GM23338 (cell line): ENCODE measurements around the gene SETBP1. TPM values are rescaled to one million over a fixed set of nuclear protein-coding genes. Genes with fewer than 3 reads are reported as not detected.
A peak's percentile ranks its signal among the peaks of the same experiment; 100 is the strongest.

ENCODE experiments used
- ATAC-seq: fragments of 200-7000 bp; cut with Tn5 transposase; 3 replicates; pipeline ENCODE4 v1.9.1; 2020
- DNase-seq: peaks from one replicate; pipeline ENCODE4 v3.0.0-alpha.2; 2015; ENCODE audit warnings: low spot score
- H2AFZ ChIP-seq: fragments of 200-600 bp; sonication (generic); 2 replicates; pipeline ENCODE4 v1.8.0; 2016; ENCODE audit warnings: antibody characterized with exemption, mild to moderate bottlenecking, moderate library complexity
- H3F3A ChIP-seq: fragments of 200-600 bp; sonication (generic); replicated peaks from 2 replicates; pipeline ENCODE4 v1.8.0; 2017; ENCODE audit warnings: antibody characterized with exemption, mixed run types, low read depth
- H3K27ac ChIP-seq: fragments of 200-600 bp; sonication (generic); 2 replicates; pipeline ENCODE4 v1.6.1; 2016; ENCODE audit warnings: low read depth
- H3K27me3 ChIP-seq: fragments of 200-600 bp; sonication (generic); 2 replicates; pipeline ENCODE4 v1.8.0; 2016; ENCODE audit warnings: mild to moderate bottlenecking, mixed run types, moderate library complexity; ENCODE audit not compliant: insufficient read depth
- H3K36me3 ChIP-seq: fragments of 200-600 bp; sonication (generic); 2 replicates; pipeline ENCODE4 v1.8.0; 2016; ENCODE audit warnings: mild to moderate bottlenecking; ENCODE audit not compliant: insufficient read depth
- H3K4me1 ChIP-seq: fragments of 200-600 bp; sonication (generic); 2 replicates; pipeline ENCODE4 v1.8.0; 2016; ENCODE audit warnings: mild to moderate bottlenecking, moderate library complexity; ENCODE audit not compliant: insufficient read depth
- H3K4me2 ChIP-seq: fragments of 200-600 bp; sonication (generic); 2 replicates; pipeline ENCODE4 v1.7.1; 2017; ENCODE audit warnings: mixed run types
- H3K4me3 ChIP-seq: fragments of 200-600 bp; sonication (generic); 2 replicates; pipeline ENCODE4 v1.6.1; 2016; ENCODE audit warnings: mixed run types
- H3K79me2 ChIP-seq: fragments of 200-600 bp; sonication (generic); replicated peaks from 2 replicates; pipeline ENCODE4 v1.8.0; 2017; ENCODE audit warnings: mild to moderate bottlenecking; ENCODE audit not compliant: insufficient read depth
- H3K9me2 ChIP-seq: fragments of 200-600 bp; sonication (generic); 2 replicates; pipeline ENCODE4 v1.8.0; 2017; ENCODE audit not compliant: insufficient read depth
- H4K20me1 ChIP-seq: fragments of 200-600 bp; sonication (generic); replicated peaks from 2 replicates; pipeline ENCODE4 v1.8.0; 2017; ENCODE audit warnings: mild to moderate bottlenecking; ENCODE audit not compliant: insufficient read depth
- H3K27ac Mint-ChIP-seq: 2 replicates; pipeline ENCODE4 v1.8.0; 2020; ENCODE audit warnings: inconsistent platforms, mild to moderate bottlenecking, moderate library complexity, mixed read lengths
- H3K27me3 Mint-ChIP-seq: 3 replicates; pipeline ENCODE4 v1.8.0; 2022; ENCODE audit warnings: low read depth, mild to moderate bottlenecking, moderate library complexity, mixed read lengths, inconsistent platforms; ENCODE audit not compliant: insufficient read depth, poor library complexity
- H3K36me3 Mint-ChIP-seq: 3 replicates; pipeline ENCODE4 v1.8.0; 2021; ENCODE audit warnings: low read depth, mild to moderate bottlenecking, inconsistent platforms, moderate library complexity, mixed read lengths
- H3K4me1 Mint-ChIP-seq: 3 replicates; pipeline ENCODE4 v1.8.0; 2020; ENCODE audit warnings: mild to moderate bottlenecking, inconsistent platforms, mixed read lengths
- H3K4me3 Mint-ChIP-seq: 3 replicates; pipeline ENCODE4 v1.8.0; 2021; ENCODE audit warnings: moderate library complexity, mild to moderate bottlenecking, inconsistent platforms, mixed read lengths
- H3K9me3 Mint-ChIP-seq: 3 replicates; pipeline ENCODE4 v1.8.0; 2020; ENCODE audit warnings: moderate library complexity, mild to moderate bottlenecking, inconsistent platforms, mixed read lengths
- CREB1 ChIP-seq: fragments of 250-450 bp; sonication (Bioruptor Pico); IDR thresholded peaks from 2 replicates; pipeline ENCODE4 v1.5.0; 2020; ENCODE audit warnings: low read depth, mild to moderate bottlenecking, moderate library complexity
- EZH2 ChIP-seq: fragments of 200-600 bp; sonication (generic); IDR thresholded peaks from one replicate; pipeline ENCODE4 v1.8.0; 2017; ENCODE audit warnings: antibody characterized with exemption, mild to moderate bottlenecking, low read depth; ENCODE audit not compliant: unreplicated experiment
- EZH2phosphoT487 ChIP-seq: fragments of 200-600 bp; sonication (generic); IDR thresholded peaks from one replicate; pipeline ENCODE4 v1.8.1; 2018; ENCODE audit warnings: antibody characterized with exemption; ENCODE audit not compliant: unreplicated experiment
- REST ChIP-seq: IDR thresholded peaks from one replicate; pipeline ENCODE4 v1.6.1; 2018; ENCODE audit warnings: antibody characterized with exemption; ENCODE audit not compliant: unreplicated experiment
- ZNF462 ChIP-seq: fragments of 250-450 bp; sonication (Bioruptor Pico); IDR thresholded peaks from 2 replicates; pipeline ENCODE4 v1.5.0; 2020; ENCODE audit warnings: mild to moderate bottlenecking, moderate library complexity
- polyA plus RNA-seq: library from polyadenylated mRNA; unstranded; fragments of >200 nt; fragmentation: Nextera tagmentation; extraction: Ambion mirVana; gene quantifications from 2 replicates; pipeline ENCODE4 v1.2.1, GENCODE V29; 2016
- total RNA-seq: library from RNA; depleted of rRNA; stranded (reverse); fragments of >200 nt; shearing (Covaris generic); gene quantifications from 2 replicates; pipeline ENCODE4 v1.2.3, GENCODE V29; 2014
- TF ChIP-seq, protein P1 (sequence below), 2 experiments: fragments of 200-600 bp in 1 of 2; sonication (generic) in 1 of 2; conservative IDR thresholded peaks; 2 replicates each; pipeline versions ENCODE4 v1.5.1 to v1.6.1; 2016 to 2017; ENCODE audit warnings: antibody characterized with exemption in 2 of 2, low read depth in 2 of 2, mild to moderate bottlenecking in 2 of 2, moderate library complexity in 1 of 2

SETBP1 gene
- total and polyA plus RNA-seq, 2 experiments from 2014 or later, result 1.6 to 5.5 TPM

DNA sequence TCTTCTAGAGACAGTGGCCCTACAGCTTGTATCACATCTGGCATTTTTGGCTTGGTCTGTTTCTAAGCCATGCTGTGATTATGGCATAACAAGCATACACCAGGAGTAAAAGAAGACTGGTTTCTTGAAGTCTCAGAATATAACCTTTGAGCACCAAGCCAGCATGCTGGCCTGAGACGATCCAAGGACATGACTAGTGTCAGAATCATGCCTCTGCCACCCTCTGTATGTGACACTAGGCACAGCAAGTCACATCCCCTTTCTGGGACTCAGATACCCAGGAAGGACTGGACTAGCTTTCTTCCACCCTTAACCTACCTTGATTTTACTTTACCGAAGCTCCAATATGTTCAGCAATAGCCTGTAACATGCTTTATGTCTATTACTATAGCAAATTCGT, 345.5 kb downstream of the SETBP1 start:
- no peak for DNase-seq
- H3K4me3 ChIP-seq, result no peak overlapping the region
- no peak overlapping the region for H2AFZ ChIP-seq
- no peaks in the 10 kb centered on the region for H3K27me3 Mint-ChIP-seq
- no peaks in the 10 kb centered on the region for H3F3A ChIP-seq
- H3K36me3 Mint-ChIP-seq, result no peaks in the 10 kb centered on the region; the same call in 2 of the 3 replicates
- H3K9me3 Mint-ChIP-seq, result peaks cover 3% of the 10 kb centered on the region; the same call in 1 of the 3 replicates
- H3K4me1 Mint-ChIP-seq, result no peaks in the 10 kb centered on the region
- no peak overlapping the region for H3K27ac ChIP-seq
- H3K4me1 ChIP-seq, result no peaks in the 10 kb centered on the region
- no peak for ATAC-seq
- H3K36me3 ChIP-seq, result no peaks in the 10 kb centered on the region
- no peaks in the 10 kb centered on the region for H3K27me3 ChIP-seq
- no peak overlapping the region for H3K4me2 ChIP-seq
- H3K79me2 ChIP-seq, result no peaks in the 10 kb centered on the region
- no peaks in the 10 kb centered on the region for H4K20me1 ChIP-seq
- H3K4me3 Mint-ChIP-seq, result no peak overlapping the region
- TF ChIP-seq, protein P1, sequence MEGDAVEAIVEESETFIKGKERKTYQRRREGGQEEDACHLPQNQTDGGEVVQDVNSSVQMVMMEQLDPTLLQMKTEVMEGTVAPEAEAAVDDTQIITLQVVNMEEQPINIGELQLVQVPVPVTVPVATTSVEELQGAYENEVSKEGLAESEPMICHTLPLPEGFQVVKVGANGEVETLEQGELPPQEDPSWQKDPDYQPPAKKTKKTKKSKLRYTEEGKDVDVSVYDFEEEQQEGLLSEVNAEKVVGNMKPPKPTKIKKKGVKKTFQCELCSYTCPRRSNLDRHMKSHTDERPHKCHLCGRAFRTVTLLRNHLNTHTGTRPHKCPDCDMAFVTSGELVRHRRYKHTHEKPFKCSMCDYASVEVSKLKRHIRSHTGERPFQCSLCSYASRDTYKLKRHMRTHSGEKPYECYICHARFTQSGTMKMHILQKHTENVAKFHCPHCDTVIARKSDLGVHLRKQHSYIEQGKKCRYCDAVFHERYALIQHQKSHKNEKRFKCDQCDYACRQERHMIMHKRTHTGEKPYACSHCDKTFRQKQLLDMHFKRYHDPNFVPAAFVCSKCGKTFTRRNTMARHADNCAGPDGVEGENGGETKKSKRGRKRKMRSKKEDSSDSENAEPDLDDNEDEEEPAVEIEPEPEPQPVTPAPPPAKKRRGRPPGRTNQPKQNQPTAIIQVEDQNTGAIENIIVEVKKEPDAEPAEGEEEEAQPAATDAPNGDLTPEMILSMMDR (conservative IDR thresholded peaks at IDR 0.05; ENCODE audit: low read depth in 2 of 2), result peak in 1 of 2 experiments; percentile 23; a peak in 1 of 4 replicates
- no peak for TF ChIP-seq EZH2
- no peak for TF ChIP-seq CREB1 (CRISPR knock-in tag)
- TF ChIP-seq REST, result no peak
- no peak for TF ChIP-seq EZH2phosphoT487
- TF ChIP-seq ZNF462 (CRISPR knock-in tag), result no peak
- H3K27ac Mint-ChIP-seq, result no peak overlapping the region
- no peaks in the 10 kb centered on the region for H3K9me2 ChIP-seq
